Measurements from ENCODE around the gene SIAH2. TPM values are rescaled to one million over a fixed set of nuclear protein-coding genes. Genes with fewer than 3 reads are reported as not detected.

SIAH2 gene
- total and polyA plus RNA-seq, 2 of the 8 experiments (the other 6 are each of a cell fraction or from before 2014, with no cell fraction given) = 23.9 to 34.2 TPM

- no peak overlapping the region for H3K4ac ChIP-seq (replicated peaks; ENCODE audit: insufficient read length, low read depth, low read length)
- H3K79me2 ChIP-seq (ENCODE audit: control insufficient read depth in 1 of 2, insufficient read depth in 2 of 2, low read length in 2 of 2) = no peaks in the 10 kb centered on the region
- no peak overlapping the region for H3K9ac ChIP-seq (replicated peaks in 1 of 4; ENCODE audit: extremely low read depth in 1 of 4, low read depth in 3 of 4, low read length in 3 of 4)
- no peak overlapping the region for H3K18ac ChIP-seq (ENCODE audit: extremely low read depth, low read length)
- FAIRE-seq = no peak
- H3K14ac ChIP-seq (ENCODE audit: insufficient read length) = no peak overlapping the region
- TF ChIP-seq CTCF (IDR thresholded peaks at IDR 0.05; ENCODE audit: control extremely low read depth in 1 of 3, insufficient read depth in 1 of 3, low read depth in 1 of 3, low read length in 3 of 3) (peak in 2 of 3 experiments; percentile 51 to 69; a peak in 2 of 4 replicates), BACH1 (IDR thresholded peaks at IDR 0.05; ENCODE audit: low read length) (no peak), CEBPB (IDR thresholded peaks at IDR 0.05; ENCODE audit: low read depth, low read length) (no peak), RAD21 (IDR thresholded peaks at IDR 0.05 in 1 of 2, conservative IDR thresholded peaks at IDR 0.05 in 1 of 2; ENCODE audit: low read depth in 2 of 2, low read length in 2 of 2) (peak; percentile 88 to 92)
- no peak overlapping the region for H4K5ac ChIP-seq (ENCODE audit: insufficient read length, low read depth, low read length)
- no peaks in the 10 kb centered on the region for H3K79me1 ChIP-seq (ENCODE audit: low read depth, low read length)
- no peak overlapping the region for H2BK15ac ChIP-seq (ENCODE audit: low read length)
- no peak overlapping the region for H2BK5ac ChIP-seq (ENCODE audit: low read depth, low read length)
- 51% methylated on average over 13 of the region's 13 CpGs; no CpG with 5 or more reads in 1 of the 2 experiments for WGBS, 2 experiments (ENCODE audit: extremely low coverage in 1 of 2, insufficient coverage in 1 of 2, insufficient read length in 1 of 2, insufficient replicate concordance in 2 of 2, low coverage in 1 of 2, low lambda C conversion rate in 2 of 2, missing lambda C conversion rate in 1 of 2)
- no peaks in the 10 kb centered on the region for H3K9me3 ChIP-seq (ENCODE audit: insufficient read depth in 2 of 2, low read depth in 1 of 2, low read length in 1 of 2)
- DNase-seq (ENCODE audit: low read depth in 1 of 2, low spot score in 2 of 2) = no peak
- H2BK120ac ChIP-seq (replicated peaks; ENCODE audit: low read depth, low read length) = no peak overlapping the region
- no peaks in the 10 kb centered on the region for H4K20me1 ChIP-seq (replicated peaks in 1 of 2; ENCODE audit: control insufficient read depth in 1 of 2, insufficient read depth in 2 of 2, low read length in 2 of 2)
- H2AK5ac ChIP-seq (ENCODE audit: low read depth, low read length) = no peak overlapping the region
- ChIA-PET POLR2A (ENCODE audit: partially characterized antibody) (no interaction called here), CTCF (ENCODE audit: partially characterized antibody) (interaction anchor here (0.6 to 2.8 kb wide), 50 partner anchors 8 to 748 kb away, joined by 3 to 36 read pairs (median 4); partner anchors contain the start of genes ERICH6 and SIAH2)
- H4K91ac ChIP-seq (replicated peaks; ENCODE audit: insufficient read length, low read length) = no peak overlapping the region
- no peaks in the 10 kb centered on the region for H3K4me1 ChIP-seq (replicated peaks in 1 of 4; ENCODE audit: control insufficient read depth in 3 of 4, insufficient read depth in 4 of 4, low read length in 3 of 4)
- H3K4me3 ChIP-seq (ENCODE audit: extremely low read depth in 1 of 4, insufficient read depth in 2 of 4, low read depth in 3 of 4, low read length in 4 of 4) = no peak overlapping the region
- H3K23me2 ChIP-seq (ENCODE audit: low read depth, low read length) = no peaks in the 10 kb centered on the region
- H3K23ac ChIP-seq (ENCODE audit: insufficient read length) = no peak overlapping the region
- H3K27me3 ChIP-seq (replicated peaks in 1 of 4; ENCODE audit: control insufficient read depth in 3 of 4, extremely low read depth in 1 of 4, insufficient read depth in 3 of 4, low read length in 3 of 4) = no peaks in the 10 kb centered on the region
- no peaks in the 10 kb centered on the region for H3K36me3 ChIP-seq (ENCODE audit: control insufficient read depth in 2 of 4, insufficient read depth in 4 of 4, low read length in 3 of 4)
- H3K56ac ChIP-seq (replicated peaks; ENCODE audit: insufficient read length, low read depth, low read length) = no peak overlapping the region
- no peak overlapping the region for H3K27ac ChIP-seq (ENCODE audit: low read depth, low read length)
- H3K4me2 ChIP-seq (ENCODE audit: insufficient read depth in 1 of 2, low read depth in 2 of 2, low read length in 2 of 2) = no peak overlapping the region
- H2BK12ac ChIP-seq (ENCODE audit: low read depth, low read length) = no peak overlapping the region
- H2BK20ac ChIP-seq (ENCODE audit: low read length) = no peak overlapping the region
- H2AFZ ChIP-seq (ENCODE audit: low read length) = no peak overlapping the region
- 0 out of 2 replicates have a peak overlapping the region, but pooled peaks have one; percentile 84 for H4K8ac ChIP-seq (ENCODE audit: extremely low read depth, insufficient read depth, low read length)
Observed at GRCh38 chr3:150721285-150722130, 41.5 kb downstream of the SIAH2 start.
